Panc1 (cell line): Measurements from ENCODE around the gene AGBL3.

Experiments
- POLR2AphosphoS5 ChIP-seq: IDR thresholded peaks from 2 replicates; pipeline ENCODE4 v1.6.1; 2012; ENCODE audit warnings: mild to moderate bottlenecking, low read depth, low read length, moderate library complexity
- SIN3A ChIP-seq: IDR thresholded peaks from 2 replicates; pipeline ENCODE4 v1.6.1; 2012; ENCODE audit warnings: low read depth, mild to moderate bottlenecking, low read length, moderate library complexity, borderline replicate concordance; ENCODE audit not compliant: insufficient read depth
- TCF7L2 ChIP-seq: IDR thresholded peaks from 2 replicates; pipeline ENCODE4 v1.6.1; 2011; ENCODE audit warnings: mild to moderate bottlenecking, low read depth, low read length, inconsistent platforms
- TF ChIP-seq, protein P1 (sequence below): fragments of 450-650 bp; IDR thresholded peaks from 2 replicates; pipeline ENCODE4 v1.5.1; 2017; ENCODE audit warnings: mild to moderate bottlenecking
- TF ChIP-seq, protein P2 (sequence below), 2 experiments: IDR thresholded peaks; 2 replicates each; pipeline ENCODE4 v1.6.1; 2011 to 2012; ENCODE audit warnings: low read depth in 2 of 2, control low read depth in 1 of 2, low read length in 1 of 2, mild to moderate bottlenecking in 1 of 2, moderate library complexity in 1 of 2; ENCODE audit not compliant: insufficient read depth in 1 of 2

DNA sequence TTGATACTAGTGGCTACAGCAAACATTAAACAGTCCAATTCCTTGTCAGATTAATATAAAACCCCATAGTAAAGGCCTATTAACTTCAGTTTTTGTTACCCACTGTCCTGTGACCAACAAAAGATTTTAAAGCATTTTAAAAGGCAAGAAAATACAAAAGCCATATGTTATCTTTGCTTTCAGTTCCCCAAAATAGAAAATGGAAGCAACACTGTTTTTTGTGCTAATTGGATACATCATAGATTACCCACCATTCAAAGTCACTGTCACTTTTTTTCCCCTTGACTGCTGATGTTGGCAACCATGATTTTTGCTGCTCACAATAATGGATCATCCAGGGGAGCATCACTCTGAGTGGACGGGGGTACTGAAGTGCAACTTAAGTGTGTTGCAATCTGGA is 109.1 kb downstream of the AGBL3 start:
- TF ChIP-seq, protein P1, sequence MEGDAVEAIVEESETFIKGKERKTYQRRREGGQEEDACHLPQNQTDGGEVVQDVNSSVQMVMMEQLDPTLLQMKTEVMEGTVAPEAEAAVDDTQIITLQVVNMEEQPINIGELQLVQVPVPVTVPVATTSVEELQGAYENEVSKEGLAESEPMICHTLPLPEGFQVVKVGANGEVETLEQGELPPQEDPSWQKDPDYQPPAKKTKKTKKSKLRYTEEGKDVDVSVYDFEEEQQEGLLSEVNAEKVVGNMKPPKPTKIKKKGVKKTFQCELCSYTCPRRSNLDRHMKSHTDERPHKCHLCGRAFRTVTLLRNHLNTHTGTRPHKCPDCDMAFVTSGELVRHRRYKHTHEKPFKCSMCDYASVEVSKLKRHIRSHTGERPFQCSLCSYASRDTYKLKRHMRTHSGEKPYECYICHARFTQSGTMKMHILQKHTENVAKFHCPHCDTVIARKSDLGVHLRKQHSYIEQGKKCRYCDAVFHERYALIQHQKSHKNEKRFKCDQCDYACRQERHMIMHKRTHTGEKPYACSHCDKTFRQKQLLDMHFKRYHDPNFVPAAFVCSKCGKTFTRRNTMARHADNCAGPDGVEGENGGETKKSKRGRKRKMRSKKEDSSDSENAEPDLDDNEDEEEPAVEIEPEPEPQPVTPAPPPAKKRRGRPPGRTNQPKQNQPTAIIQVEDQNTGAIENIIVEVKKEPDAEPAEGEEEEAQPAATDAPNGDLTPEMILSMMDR, result no peak
- TF ChIP-seq SIN3A (no peak), POLR2AphosphoS5 (no peak), TCF7L2 (no peak)
- TF ChIP-seq, protein P2, sequence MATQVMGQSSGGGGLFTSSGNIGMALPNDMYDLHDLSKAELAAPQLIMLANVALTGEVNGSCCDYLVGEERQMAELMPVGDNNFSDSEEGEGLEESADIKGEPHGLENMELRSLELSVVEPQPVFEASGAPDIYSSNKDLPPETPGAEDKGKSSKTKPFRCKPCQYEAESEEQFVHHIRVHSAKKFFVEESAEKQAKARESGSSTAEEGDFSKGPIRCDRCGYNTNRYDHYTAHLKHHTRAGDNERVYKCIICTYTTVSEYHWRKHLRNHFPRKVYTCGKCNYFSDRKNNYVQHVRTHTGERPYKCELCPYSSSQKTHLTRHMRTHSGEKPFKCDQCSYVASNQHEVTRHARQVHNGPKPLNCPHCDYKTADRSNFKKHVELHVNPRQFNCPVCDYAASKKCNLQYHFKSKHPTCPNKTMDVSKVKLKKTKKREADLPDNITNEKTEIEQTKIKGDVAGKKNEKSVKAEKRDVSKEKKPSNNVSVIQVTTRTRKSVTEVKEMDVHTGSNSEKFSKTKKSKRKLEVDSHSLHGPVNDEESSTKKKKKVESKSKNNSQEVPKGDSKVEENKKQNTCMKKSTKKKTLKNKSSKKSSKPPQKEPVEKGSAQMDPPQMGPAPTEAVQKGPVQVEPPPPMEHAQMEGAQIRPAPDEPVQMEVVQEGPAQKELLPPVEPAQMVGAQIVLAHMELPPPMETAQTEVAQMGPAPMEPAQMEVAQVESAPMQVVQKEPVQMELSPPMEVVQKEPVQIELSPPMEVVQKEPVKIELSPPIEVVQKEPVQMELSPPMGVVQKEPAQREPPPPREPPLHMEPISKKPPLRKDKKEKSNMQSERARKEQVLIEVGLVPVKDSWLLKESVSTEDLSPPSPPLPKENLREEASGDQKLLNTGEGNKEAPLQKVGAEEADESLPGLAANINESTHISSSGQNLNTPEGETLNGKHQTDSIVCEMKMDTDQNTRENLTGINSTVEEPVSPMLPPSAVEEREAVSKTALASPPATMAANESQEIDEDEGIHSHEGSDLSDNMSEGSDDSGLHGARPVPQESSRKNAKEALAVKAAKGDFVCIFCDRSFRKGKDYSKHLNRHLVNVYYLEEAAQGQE (IDR thresholded peaks at IDR 0.05; ENCODE audit: insufficient read depth in 1 of 2, low read depth in 2 of 2, low read length in 1 of 2), result no peak
